WTC11 (cell line): Measurements from ENCODE around the gene NIT2. TPM values are rescaled to one million over a fixed set of nuclear protein-coding genes. Genes with fewer than 3 reads are reported as not detected.

ENCODE experiments used
- ATAC-seq: fragments of 200-7000 bp; cut with Tn5 transposase; 2 replicates; pipeline ENCODE4 v1.10.0; 2021; ENCODE audit warnings: mild to moderate bottlenecking, moderate library complexity
- CTCF ChIA-PET: fragments of 300-600 bp; sonication (Branson Sonifier 250); formaldehyde crosslinking; loops from one replicate; lab custom pipeline; 2021; ENCODE audit warnings: antibody characterized with exemption; lab: Charles Lee
- POLR2A ChIA-PET: fragments of 350-600 bp; sonication (Branson Sonifier 250); formaldehyde crosslinking; loops from one replicate; lab custom pipeline; 2021; ENCODE audit warnings: antibody characterized with exemption; lab: Charles Lee
- DNase-seq: peaks from one replicate; pipeline ENCODE4 v3.0.0; 2021; ENCODE audit warnings: low spot score
- H3K27ac Mint-ChIP-seq: 2 replicates; pipeline ENCODE4 v1.8.0; 2021; ENCODE audit warnings: mixed read lengths
- H3K27me3 Mint-ChIP-seq: 2 replicates; pipeline ENCODE4 v1.8.0; 2021; ENCODE audit warnings: low read depth, mild to moderate bottlenecking, moderate library complexity, mixed read lengths
- H3K36me3 Mint-ChIP-seq: 2 replicates; pipeline ENCODE4 v1.8.0; 2021; ENCODE audit warnings: mixed read lengths
- H3K4me1 Mint-ChIP-seq: 2 replicates; pipeline ENCODE4 v1.8.0; 2022; ENCODE audit warnings: mixed read lengths
- H3K4me3 Mint-ChIP-seq: 2 replicates; pipeline ENCODE4 v1.8.0; 2021; ENCODE audit warnings: mild to moderate bottlenecking, moderate library complexity, mixed read lengths
- H3K9me3 Mint-ChIP-seq: 2 replicates; pipeline ENCODE4 v1.8.0; 2021; ENCODE audit warnings: mixed read lengths
- ATF1 ChIP-seq: sonication (generic); formaldehyde crosslinking; IDR thresholded peaks from 2 replicates; pipeline ENCODE4 v1.8.1; 2023; ENCODE audit warnings: mild to moderate bottlenecking, moderate library complexity, missing genetic modification reagents
- ATF3 ChIP-seq: sonication (generic); formaldehyde crosslinking; conservative IDR thresholded peaks from 2 replicates; pipeline ENCODE4 v1.8.1; 2022; ENCODE audit warnings: mild to moderate bottlenecking, missing genetic modification reagents
- CTCF ChIP-seq: fragments of 200-600 bp; IDR thresholded peaks from 2 replicates; pipeline ENCODE4 v1.8.0; 2022; ENCODE audit warnings: antibody characterized with exemption
- ETV6 ChIP-seq: sonication (generic); formaldehyde crosslinking; IDR thresholded peaks from 2 replicates; pipeline ENCODE4 v1.8.1; 2022; ENCODE audit warnings: mild to moderate bottlenecking, missing genetic modification reagents
- IRF1 ChIP-seq: sonication (generic); formaldehyde crosslinking; IDR thresholded peaks from 2 replicates; pipeline ENCODE4 v1.8.0; 2023; ENCODE audit warnings: missing genetic modification reagents
- MLX ChIP-seq: sonication (generic); formaldehyde crosslinking; IDR thresholded peaks from 2 replicates; pipeline ENCODE4 v1.8.1; 2023; ENCODE audit warnings: mild to moderate bottlenecking, missing genetic modification reagents, moderate library complexity
- OVOL2 ChIP-seq: fragments of 250-450 bp; sonication (Bioruptor Pico); IDR thresholded peaks from 2 replicates; pipeline ENCODE4 v1.9.0; 2021; ENCODE audit warnings: mild to moderate bottlenecking, borderline replicate concordance
- PRDM15 ChIP-seq: sonication (generic); formaldehyde crosslinking; IDR thresholded peaks from 2 replicates; pipeline ENCODE4 v1.8.0; 2022; ENCODE audit warnings: missing genetic modification reagents
- PREB ChIP-seq: sonication (generic); formaldehyde crosslinking; IDR thresholded peaks from 2 replicates; pipeline ENCODE4 v1.8.1; 2022; ENCODE audit warnings: mild to moderate bottlenecking, missing genetic modification reagents, moderate library complexity, borderline replicate concordance
- PRRX2 ChIP-seq: fragments of 250-450 bp; sonication (Bioruptor Pico); IDR thresholded peaks from 2 replicates; pipeline ENCODE4 v1.8.0; 2021; ENCODE audit warnings: mild to moderate bottlenecking
- SOX15 ChIP-seq: fragments of 250-450 bp; sonication (Bioruptor Pico); IDR thresholded peaks from 2 replicates; pipeline ENCODE4 v1.9.0; 2021; ENCODE audit warnings: mild to moderate bottlenecking
- SP1 ChIP-seq: sonication (generic); formaldehyde crosslinking; conservative IDR thresholded peaks from 2 replicates; pipeline ENCODE4 v1.8.1; 2022; ENCODE audit warnings: missing genetic modification reagents
- TEAD1 ChIP-seq: sonication (generic); formaldehyde crosslinking; IDR thresholded peaks from 2 replicates; pipeline ENCODE4 v1.8.0; 2022; ENCODE audit warnings: mild to moderate bottlenecking, missing genetic modification reagents
- TP53 ChIP-seq: sonication (generic); formaldehyde crosslinking; IDR thresholded peaks from 2 replicates; pipeline ENCODE4 v1.8.1; 2023; ENCODE audit warnings: mild to moderate bottlenecking, missing genetic modification reagents
- USF2 ChIP-seq: sonication (generic); formaldehyde crosslinking; IDR thresholded peaks from 2 replicates; pipeline ENCODE4 v1.8.1; 2023; ENCODE audit warnings: mild to moderate bottlenecking, missing genetic modification reagents, moderate library complexity
- ZNF416 ChIP-seq: fragments of 250-450 bp; sonication (Bioruptor Pico); IDR thresholded peaks from 2 replicates; pipeline ENCODE4 v1.9.0; 2021; ENCODE audit warnings: mild to moderate bottlenecking, inconsistent platforms
- ZSCAN18 ChIP-seq: fragments of 250-450 bp; sonication (Bioruptor Pico); IDR thresholded peaks from 2 replicates; pipeline ENCODE4 v2.1.2; 2022; ENCODE audit warnings: mild to moderate bottlenecking, moderate library complexity
- total RNA-seq: library from RNA; stranded (reverse); gene quantifications from 3 replicates; pipeline ENCODE4 v1.2.3, GENCODE V29; 2021

Gene NIT2
- total RNA-seq, 1 experiment from 2014 or later, result 27.3 TPM

- ChIA-PET POLR2A (no interaction called here), CTCF (interaction anchor here (0.6 kb wide), 1 partner anchor 457 kb away, joined by 3 read pairs; no protein-coding TSS in a partner anchor)
- no peak overlapping the region for H3K27ac Mint-ChIP-seq
- H3K27me3 Mint-ChIP-seq, result no peaks in the 10 kb centered on the region
- H3K4me3 Mint-ChIP-seq, result no peak overlapping the region
- ATAC-seq, result no peak
- H3K4me1 Mint-ChIP-seq, result no peaks in the 10 kb centered on the region
- H3K36me3 Mint-ChIP-seq, result peaks cover 24% of the 10 kb centered on the region
- no peak for TF ChIP-seq MLX
- no peak for TF ChIP-seq IRF1 (CRISPR knock-in tag)
- TF ChIP-seq, all 79 proteins: peak for 0
- DNase-seq, result no peak
- no peaks in the 10 kb centered on the region for H3K9me3 Mint-ChIP-seq
Observed at GRCh38 chr3:100289339-100289738, 45.2 kb upstream of the NIT2 start.

- no peak for DNase-seq
- Mint-ChIP-seq H3K9me3 (no peaks in the 10 kb centered on the region; the same call in 1 of the 2 replicates), H3K36me3 (peaks cover 56% of the 10 kb centered on the region)
- TF ChIP-seq ATF1 (no peak), PRDM15 (CRISPR knock-in tag) (no peak), ETV6 (no peak), TEAD1 (CRISPR knock-in tag) (no peak)
- TF ChIP-seq, all 79 proteins: peak for 0
- Mint-ChIP-seq H3K27me3 (no peaks in the 10 kb centered on the region), H3K27ac (no peak overlapping the region), H3K4me3 (no peak overlapping the region), H3K4me1 (no peaks in the 10 kb centered on the region)
- ATAC-seq, result no peak
- ChIA-PET POLR2A (no interaction called here), CTCF (no interaction called here)
Observed at GRCh38 chr3:100295089-100295488, 39.5 kb upstream of the NIT2 start.

GRCh38 chr3:100297784-100298183, 36.8 kb upstream of the NIT2 start:
- ATAC-seq, result no peak
- no peak overlapping the region for H3K4me3 Mint-ChIP-seq
- POLR2A ChIA-PET, result no interaction called here
- H3K9me3 Mint-ChIP-seq, result no peaks in the 10 kb centered on the region; the same call in 1 of the 2 replicates
- peaks cover 58% of the 10 kb centered on the region for H3K36me3 Mint-ChIP-seq
- no peak for DNase-seq
- CTCF ChIA-PET, result no interaction called here
- H3K27ac Mint-ChIP-seq, result no peak overlapping the region
- TF ChIP-seq SP1 (CRISPR knock-in tag) (no peak), PRRX2 (CRISPR knock-in tag) (no peak), ZNF416 (CRISPR knock-in tag) (no peak), PREB (CRISPR knock-in tag) (no peak)
- no peaks in the 10 kb centered on the region for H3K4me1 Mint-ChIP-seq
- H3K27me3 Mint-ChIP-seq, result no peaks in the 10 kb centered on the region

- Mint-ChIP-seq H3K27me3 (no peaks in the 10 kb centered on the region), H3K36me3 (peaks cover 58% of the 10 kb centered on the region), H3K4me1 (no peaks in the 10 kb centered on the region), H3K9me3 (no peaks in the 10 kb centered on the region; the same call in 1 of the 2 replicates), H3K4me3 (no peak overlapping the region), H3K27ac (no peak overlapping the region)
- DNase-seq (no peak), ATAC-seq (no peak)
- ChIA-PET POLR2A (no interaction called here), CTCF (no interaction called here)
- TF ChIP-seq ATF3 (CRISPR knock-in tag) (no peak), TP53 (CRISPR knock-in tag) (no peak), PREB (CRISPR knock-in tag) (no peak), OVOL2 (CRISPR knock-in tag) (no peak), SOX15 (no peak), ZSCAN18 (CRISPR knock-in tag) (no peak), USF2 (CRISPR knock-in tag) (no peak), CTCF (no peak)
Observed at GRCh38 chr3:100299016-100299415, 35.5 kb upstream of the NIT2 start.
